GM06990 (cell line): ENCODE results near the gene ICAM3.
A peak's percentile ranks its signal among the peaks of the same experiment; 100 is the strongest.

ENCODE experiments used
- DNase-seq: peaks from one replicate; pipeline ENCODE4 v3.0.0-alpha.2; 2011; ENCODE audit not compliant: insufficient read length; ENCODE audit errors: extremely low read depth
- H3K27me3 ChIP-seq: replicated peaks from 2 replicates; pipeline ENCODE4 v1.6.0; 2011; ENCODE audit warnings: low read length; ENCODE audit not compliant: control insufficient read depth, insufficient read depth
- H3K36me3 ChIP-seq: 2 replicates; pipeline ENCODE4 v1.5.1; 2011; ENCODE audit warnings: low read length; ENCODE audit not compliant: control insufficient read depth, insufficient read depth
- H3K4me3 ChIP-seq: replicated peaks from 2 replicates; pipeline ENCODE4 v1.5.1; 2011; ENCODE audit warnings: low read depth, mild to moderate bottlenecking, control low read depth, low read length
- CTCF ChIP-seq: IDR thresholded peaks from 2 replicates; pipeline ENCODE4 v1.5.1; 2011; ENCODE audit warnings: low read length, control low read depth, mild to moderate bottlenecking, inconsistent platforms; ENCODE audit not compliant: insufficient read depth, poor library complexity, severe bottlenecking

The ICAM3 gene

GRCh38 chr19:10332965-10333757, 6.3 kb downstream of the ICAM3 start, which contains the start of gene RAVER1:
Gene RAVER1, minus strand, starts transcription at chr19:10333529. Its CDS starts 22 bp downstream, at chr19:10333507.
- H3K27me3 ChIP-seq, result no peaks in the 10 kb centered on the region
- peaks cover 35% of the 10 kb centered on the region for H3K36me3 ChIP-seq
- no peak for TF ChIP-seq CTCF
- peak; percentile 98 for DNase-seq
- H3K4me3 ChIP-seq, result peak within 1 kb of the TSS; percentile 93

- peak overlapping the region; percentile 93 for H3K4me3 ChIP-seq
- H3K27me3 ChIP-seq, result no peaks in the 10 kb centered on the region
- no peak for TF ChIP-seq CTCF
- H3K36me3 ChIP-seq, result peaks cover 42% of the 10 kb centered on the region
- DNase-seq, result no peak
Measured at GRCh38 chr19:10332158-10332964, 7.1 kb downstream of the ICAM3 start.

GRCh38 chr19:10329555-10329954, 9.9 kb downstream of the ICAM3 start:
- Histone ChIP-seq H3K36me3 (peaks cover 48% of the 10 kb centered on the region), H3K4me3 (no peak overlapping the region), H3K27me3 (no peaks in the 10 kb centered on the region)
- no peak for DNase-seq
- TF ChIP-seq CTCF, result no peak

GRCh38 chr19:10328558-10329429, 10.6 kb downstream of the ICAM3 start:
- DNase-seq, result no peak
- H3K27me3 ChIP-seq, result no peaks in the 10 kb centered on the region
- no peak overlapping the region for H3K4me3 ChIP-seq
- no peak for TF ChIP-seq CTCF
- H3K36me3 ChIP-seq, result peaks cover 45% of the 10 kb centered on the region

GRCh38 chr19:10327793-10328192, 11.6 kb downstream of the ICAM3 start:
- Histone ChIP-seq H3K4me3 (no peak overlapping the region), H3K36me3 (peaks cover 52% of the 10 kb centered on the region), H3K27me3 (no peaks in the 10 kb centered on the region)
- DNase-seq, result no peak
- TF ChIP-seq CTCF, result no peak
